ENCODE data around the gene FBXL16. TPM values are rescaled to one million over a fixed set of nuclear protein-coding genes. Genes with fewer than 3 reads are reported as not detected.
A peak's percentile ranks its signal among the peaks of the same experiment; 100 is the strongest.

The FBXL16 gene
- polyA plus RNA-seq, 1 donor (not counting 4 experiments of a cell fraction or from before 2014, with no cell fraction given), result 0.81 TPM

- dilution Hi-C loops (cut with MboI; ENCODE audit: extremely low pct_ligation_motif_present, low sequenced_read_pairs), result no loop called here
- FAIRE-seq, result no peak
- no peak overlapping the region for H3K4me3 ChIP-seq (ENCODE audit: control insufficient read depth in 2 of 3, extremely low read depth in 1 of 3, insufficient read depth in 2 of 3, low read depth in 1 of 3, low read length in 3 of 3)
- H3K4me1 ChIP-seq (ENCODE audit: control insufficient read depth, extremely low read depth, insufficient read depth, low read length), result peaks cover 28% of the 10 kb centered on the region
- no peaks in the 10 kb centered on the region for H3K9me1 ChIP-seq (ENCODE audit: control insufficient read depth, extremely low read depth, insufficient read depth, low read length)
- no peak overlapping the region for H3K9ac ChIP-seq (ENCODE audit: control insufficient read depth, extremely low read depth, insufficient read depth, low read length)
- H3K79me2 ChIP-seq (ENCODE audit: control insufficient read depth, insufficient read depth, low read length), result peaks cover 32% of the 10 kb centered on the region
- peaks cover 8% of the 10 kb centered on the region for H4K20me1 ChIP-seq (ENCODE audit: control insufficient read depth, extremely low read depth, insufficient read depth, low read length)
- no peaks in the 10 kb centered on the region for H3K9me3 ChIP-seq (ENCODE audit: control insufficient read depth, low read depth, low read length)
- H3K36me3 ChIP-seq (ENCODE audit: control insufficient read depth in 2 of 2, extremely low read depth in 1 of 2, insufficient read depth in 2 of 2, low read length in 2 of 2), result peaks cover 10 to 33% of the 10 kb centered on the region in 2 experiments
- H3K27ac ChIP-seq (ENCODE audit: control insufficient read depth, insufficient read depth, low read length), result no peak overlapping the region
- H3K27me3 ChIP-seq (ENCODE audit: control insufficient read depth, extremely low read depth, insufficient read depth, low read length), result peaks cover 7% of the 10 kb centered on the region
- H2AFZ ChIP-seq (ENCODE audit: control insufficient read depth, low read length), result no peak overlapping the region
- TF ChIP-seq CTCF (optimal IDR thresholded peaks at IDR 0.05 in 1 of 3, IDR thresholded peaks at IDR 0.05 in 1 of 3, conservative IDR thresholded peaks at IDR 0.05 in 1 of 3; ENCODE audit: extremely low read depth in 1 of 3, insufficient read depth in 2 of 3, low read length in 3 of 3) (no peak), EZH2 (IDR thresholded peaks at IDR 0.05; ENCODE audit: low read length) (no peak)
- H3K4me2 ChIP-seq (ENCODE audit: control insufficient read depth, extremely low read depth, insufficient read depth, low read depth, low read length), result no peak overlapping the region
- no peak for DNase-seq (ENCODE audit: low read depth, low spot score)
Observed at GRCh38 chr16:686459-687260, 18.9 kb downstream of the FBXL16 start.

GRCh38 chr16:685967-686366, 19.6 kb downstream of the FBXL16 start:
- H3K27ac ChIP-seq (ENCODE audit: control insufficient read depth, insufficient read depth, low read length), result no peak overlapping the region
- H3K27me3 ChIP-seq (ENCODE audit: control insufficient read depth, extremely low read depth, insufficient read depth, low read length), result peaks cover 2% of the 10 kb centered on the region
- H3K36me3 ChIP-seq (ENCODE audit: control insufficient read depth in 2 of 2, extremely low read depth in 1 of 2, insufficient read depth in 2 of 2, low read length in 2 of 2), result peaks cover 12 to 37% of the 10 kb centered on the region in 2 experiments
- H3K9me1 ChIP-seq (ENCODE audit: control insufficient read depth, extremely low read depth, insufficient read depth, low read length), result no peaks in the 10 kb centered on the region
- H3K9me3 ChIP-seq (ENCODE audit: control insufficient read depth, low read depth, low read length), result no peaks in the 10 kb centered on the region
- DNase-seq (ENCODE audit: low read depth, low spot score), result no peak
- peaks cover 39% of the 10 kb centered on the region for H3K79me2 ChIP-seq (ENCODE audit: control insufficient read depth, insufficient read depth, low read length)
- peaks cover 33% of the 10 kb centered on the region for H3K4me1 ChIP-seq (ENCODE audit: control insufficient read depth, extremely low read depth, insufficient read depth, low read length)
- no peak overlapping the region for H3K4me2 ChIP-seq (ENCODE audit: control insufficient read depth, extremely low read depth, insufficient read depth, low read depth, low read length)
- H3K4me3 ChIP-seq (ENCODE audit: control insufficient read depth in 2 of 3, extremely low read depth in 1 of 3, insufficient read depth in 2 of 3, low read depth in 1 of 3, low read length in 3 of 3), result no peak overlapping the region
- H4K20me1 ChIP-seq (ENCODE audit: control insufficient read depth, extremely low read depth, insufficient read depth, low read length), result peaks cover 15% of the 10 kb centered on the region
- no peak for TF ChIP-seq EZH2 (IDR thresholded peaks at IDR 0.05; ENCODE audit: low read length)
- peak; percentile 36 to 79 (median 72) for TF ChIP-seq CTCF (optimal IDR thresholded peaks at IDR 0.05 in 1 of 3, IDR thresholded peaks at IDR 0.05 in 1 of 3, conservative IDR thresholded peaks at IDR 0.05 in 1 of 3; ENCODE audit: extremely low read depth in 1 of 3, insufficient read depth in 2 of 3, low read length in 3 of 3)
- H2AFZ ChIP-seq (ENCODE audit: control insufficient read depth, low read length), result no peak overlapping the region
- dilution Hi-C loops (cut with MboI; ENCODE audit: extremely low pct_ligation_motif_present, low sequenced_read_pairs), result no loop called here
- no peak overlapping the region for H3K9ac ChIP-seq (ENCODE audit: control insufficient read depth, extremely low read depth, insufficient read depth, low read length)
- no peak for FAIRE-seq

All from keratinocyte (primary cell).